B cell (primary cell): Measurements from ENCODE around the gene WIPF1. TPM values are rescaled to one million over a fixed set of nuclear protein-coding genes. Genes with fewer than 3 reads are reported as not detected.

Experiments used
- ATAC-seq: fragments of 200-7000 bp; cut with Tn5 transposase; one replicate; pipeline ENCODE4 v1.10.0; 2021; ENCODE audit warnings: low read depth, mild to moderate bottlenecking, moderate number of reproducible peaks, moderate library complexity
- CTCF ChIA-PET: fragments of 350-600 bp; sonication (Branson Sonifier 250); formaldehyde crosslinking; loops from one replicate; lab custom pipeline; 2021; ENCODE audit warnings: antibody characterized with exemption, inconsistent platforms; lab: Charles Lee
- POLR2A ChIA-PET: fragments of 350-600 bp; sonication (Branson Sonifier 250); formaldehyde crosslinking; loops from one replicate; lab custom pipeline; 2021; ENCODE audit warnings: antibody characterized with exemption; lab: Charles Lee
- DNase-seq: peaks from one replicate; pipeline ENCODE4 v3.0.0; 2013
- H2AFZ ChIP-seq: 2 replicates; pipeline ENCODE4 v1.6.1; 2012; ENCODE audit warnings: mild to moderate bottlenecking, low read depth, low read length; ENCODE audit not compliant: insufficient read depth, poor library complexity, severe bottlenecking
- H3K27ac ChIP-seq, 2 donors: 1 replicate in 1 of 2; 2 replicates in 1 of 2; pipeline ENCODE4 v1.5.1; 2012 to 2013; ENCODE audit warnings: low read length in 2 of 2, mild to moderate bottlenecking in 2 of 2, moderate library complexity in 1 of 2
- H3K27me3 ChIP-seq, 4 experiments: fragments of 200-600 bp in 1 of 4; sonication (generic) in 1 of 4; replicated peaks in 1 of 4; 1 replicate in 2 of 4; 2 replicates in 2 of 4; pipeline versions ENCODE4 v1.6.1 to v1.7.0; 2013 to 2016; ENCODE audit warnings: low read length in 3 of 4, mild to moderate bottlenecking in 2 of 4, mixed read lengths in 1 of 4, moderate library complexity in 1 of 4; ENCODE audit not compliant: insufficient read depth in 4 of 4, control insufficient read depth in 3 of 4; ENCODE audit errors: control extremely low read depth in 1 of 4
- H3K36me3 ChIP-seq, 2 experiments: replicated peaks in 1 of 2; 1 replicate in 1 of 2; 2 replicates in 1 of 2; pipeline versions ENCODE4 v1.6.1 to v1.7.1; 2013; ENCODE audit warnings: low read length in 1 of 2; ENCODE audit not compliant: insufficient read depth in 2 of 2, control insufficient read depth in 1 of 2; ENCODE audit errors: control extremely low read depth in 1 of 2, extremely low read depth in 1 of 2
- H3K4me1 ChIP-seq, 2 donors: fragments of 200-600 bp in 1 of 2; sonication (generic) in 1 of 2; 1 replicate in 1 of 2; 2 replicates in 1 of 2; pipeline versions ENCODE4 v1.5.1 to v1.6.1; 2013 to 2017; ENCODE audit warnings: low read length in 2 of 2; ENCODE audit not compliant: control insufficient read depth in 2 of 2, insufficient read depth in 2 of 2
- H3K4me2 ChIP-seq: replicated peaks from 2 replicates; pipeline ENCODE3; 2012; ENCODE audit warnings: mild to moderate bottlenecking, low read depth, low read length; ENCODE audit not compliant: poor library complexity, severe bottlenecking
- H3K4me3 ChIP-seq, 5 experiments: fragments of 200-600 bp in 1 of 5; sonication (generic) in 1 of 5; 1 replicate in 3 of 5; 2 replicates in 2 of 5; pipeline versions ENCODE4 v1.5.1 to v1.7.0; 2011 to 2016; ENCODE audit warnings: low read length in 4 of 5, mild to moderate bottlenecking in 4 of 5, low read depth in 2 of 5, control low read depth in 1 of 5, moderate library complexity in 1 of 5; ENCODE audit not compliant: insufficient read depth in 1 of 5; ENCODE audit errors: control extremely low read depth in 1 of 5, extremely low read depth in 1 of 5
- H3K79me2 ChIP-seq: fragments of 200-600 bp; sonication (generic); one replicate; pipeline ENCODE4 v1.6.0; 2016; ENCODE audit warnings: low read length; ENCODE audit not compliant: control insufficient read depth, insufficient read depth
- H3K9ac ChIP-seq: fragments of 200-600 bp; sonication (generic); 2 replicates; pipeline ENCODE4 v1.6.1; 2017; ENCODE audit warnings: mild to moderate bottlenecking, low read length, moderate library complexity
- H3K9me3 ChIP-seq, 3 donors: one replicate each; pipeline versions ENCODE4 v1.6.1 to v1.7.1; 2013; ENCODE audit warnings: low read length in 2 of 3; ENCODE audit not compliant: control insufficient read depth in 2 of 3, insufficient read depth in 1 of 3; ENCODE audit errors: control extremely low read depth in 1 of 3
- H4K20me1 ChIP-seq: 2 replicates; pipeline ENCODE4 v1.6.0; 2012; ENCODE audit warnings: mild to moderate bottlenecking, low read length; ENCODE audit not compliant: insufficient read depth, control insufficient read depth, poor library complexity, severe bottlenecking
- H3K27ac Mint-ChIP-seq: one replicate; pipeline ENCODE4 v1.8.0; 2021; ENCODE audit warnings: mixed read lengths
- H3K27me3 Mint-ChIP-seq: one replicate; pipeline ENCODE4 v1.8.0; 2021; ENCODE audit warnings: mixed read lengths
- H3K4me1 Mint-ChIP-seq: one replicate; pipeline ENCODE4 v1.8.0; 2021; ENCODE audit warnings: mixed read lengths
- H3K4me3 Mint-ChIP-seq: one replicate; pipeline ENCODE4 v1.8.0; 2021; ENCODE audit warnings: mixed read lengths
- H3K9me3 Mint-ChIP-seq: one replicate; pipeline ENCODE4 v1.8.0; 2022; ENCODE audit warnings: mixed read lengths; ENCODE audit not compliant: insufficient read depth
- EZH2 ChIP-seq: IDR thresholded peaks from 2 replicates; pipeline ENCODE4 v1.6.1; 2012; ENCODE audit warnings: borderline replicate concordance, low read depth, mild to moderate bottlenecking, moderate library complexity, low read length; ENCODE audit not compliant: insufficient read depth, poor library complexity, severe bottlenecking
- WGBS: methylation state at CpG from one replicate; pipeline ENCODE4 v1.1.5; 2013; ENCODE audit warnings: missing lambda C conversion rate; ENCODE audit not compliant: insufficient coverage; 5-methylcytosine and 5-hydroxymethylcytosine counted together
- intact Hi-C: fragments of 100-400 bp; cut with micrococcal nuclease; formaldehyde crosslinking; loops from one replicate; pipeline ENCODE4 v1.10.0; 2022
- polyA plus RNA-seq: library from polyadenylated mRNA; depleted of rRNA; stranded (reverse); fragments of >200 nt; gene quantifications from 2 replicates; pipeline ENCODE4 v1.2.3, GENCODE V29; 2012
- total RNA-seq, 2 donors: library from RNA; stranded (reverse); fragments of 120-200 nt in 1 of 2; gene quantifications; 1 replicate in 1 of 2; 2 replicates in 1 of 2; pipeline versions ENCODE4 v1.2.3 to v1.2.4, GENCODE V29; 2013 to 2022
- TF ChIP-seq, protein P1 (sequence below): fragments of 200-600 bp; IDR thresholded peaks from one replicate; pipeline ENCODE4 v1.8.0; 2022; ENCODE audit warnings: antibody characterized with exemption, mild to moderate bottlenecking

The WIPF1 gene
- total and polyA plus RNA-seq, 2 donors (not counting 1 experiment from before 2014, with no cell fraction given) = 137 to 390 TPM

DNA sequence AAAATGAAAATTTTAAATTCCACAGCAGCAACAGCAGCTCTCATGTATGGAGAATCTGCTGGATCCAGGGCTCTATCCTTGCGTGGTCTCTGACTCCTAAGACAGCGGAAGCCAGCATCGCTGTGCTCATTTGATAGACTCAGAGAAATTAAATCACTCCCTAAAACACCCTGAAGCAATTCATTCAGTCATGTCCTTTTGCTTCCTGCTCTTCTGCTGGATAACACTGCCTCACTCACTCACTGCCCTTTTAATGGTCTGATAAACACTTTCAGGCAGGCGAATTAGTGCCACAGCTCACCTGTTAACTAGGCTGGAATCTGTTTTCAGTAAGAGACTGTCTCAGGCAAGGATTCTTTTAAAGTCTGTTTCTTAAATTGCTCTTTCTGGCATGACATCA lies 10.0 kb downstream of the WIPF1 start:
- no peak overlapping the region for H3K4me2 ChIP-seq
- intact Hi-C loops = no loop called here
- ATAC-seq (no peak), DNase-seq (no peak)
- peaks cover 59 to 74% of the 10 kb centered on the region in 2 donors for H3K4me1 ChIP-seq
- 91% methylated on average over 4 of the region's 4 CpGs for WGBS
- H3K4me3 ChIP-seq = no peak overlapping the region
- H3K9me3 ChIP-seq = no peaks in the 10 kb centered on the region
- Mint-ChIP-seq H3K4me3 (no peak overlapping the region), H3K27me3 (no peaks in the 10 kb centered on the region), H3K4me1 (peaks cover 78% of the 10 kb centered on the region), H3K9me3 (no peaks in the 10 kb centered on the region), H3K27ac (peak overlapping the region; percentile 65)
- POLR2A ChIA-PET = no interaction called here
- peaks cover 100% of the 10 kb centered on the region for H3K79me2 ChIP-seq
- H3K9ac ChIP-seq = no peak overlapping the region
- no peak for TF ChIP-seq EZH2
- TF ChIP-seq, protein P1, sequence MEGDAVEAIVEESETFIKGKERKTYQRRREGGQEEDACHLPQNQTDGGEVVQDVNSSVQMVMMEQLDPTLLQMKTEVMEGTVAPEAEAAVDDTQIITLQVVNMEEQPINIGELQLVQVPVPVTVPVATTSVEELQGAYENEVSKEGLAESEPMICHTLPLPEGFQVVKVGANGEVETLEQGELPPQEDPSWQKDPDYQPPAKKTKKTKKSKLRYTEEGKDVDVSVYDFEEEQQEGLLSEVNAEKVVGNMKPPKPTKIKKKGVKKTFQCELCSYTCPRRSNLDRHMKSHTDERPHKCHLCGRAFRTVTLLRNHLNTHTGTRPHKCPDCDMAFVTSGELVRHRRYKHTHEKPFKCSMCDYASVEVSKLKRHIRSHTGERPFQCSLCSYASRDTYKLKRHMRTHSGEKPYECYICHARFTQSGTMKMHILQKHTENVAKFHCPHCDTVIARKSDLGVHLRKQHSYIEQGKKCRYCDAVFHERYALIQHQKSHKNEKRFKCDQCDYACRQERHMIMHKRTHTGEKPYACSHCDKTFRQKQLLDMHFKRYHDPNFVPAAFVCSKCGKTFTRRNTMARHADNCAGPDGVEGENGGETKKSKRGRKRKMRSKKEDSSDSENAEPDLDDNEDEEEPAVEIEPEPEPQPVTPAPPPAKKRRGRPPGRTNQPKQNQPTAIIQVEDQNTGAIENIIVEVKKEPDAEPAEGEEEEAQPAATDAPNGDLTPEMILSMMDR = no peak
- H3K36me3 ChIP-seq = peaks cover 3 to 95% of the 10 kb centered on the region in 2 experiments
- H3K27me3 ChIP-seq = no peaks in the 10 kb centered on the region
- H2AFZ ChIP-seq = no peak overlapping the region
- CTCF ChIA-PET = interaction anchor here (2.2 to 16.1 kb wide), 2 partner anchors 10 to 14 kb away, joined by 10 to 384 read pairs; partner anchors contain the start of gene WIPF1
- peak overlapping the region in 1 of 2 donors; percentile 73 for H3K27ac ChIP-seq
- H4K20me1 ChIP-seq = peaks cover 58% of the 10 kb centered on the region

DNA sequence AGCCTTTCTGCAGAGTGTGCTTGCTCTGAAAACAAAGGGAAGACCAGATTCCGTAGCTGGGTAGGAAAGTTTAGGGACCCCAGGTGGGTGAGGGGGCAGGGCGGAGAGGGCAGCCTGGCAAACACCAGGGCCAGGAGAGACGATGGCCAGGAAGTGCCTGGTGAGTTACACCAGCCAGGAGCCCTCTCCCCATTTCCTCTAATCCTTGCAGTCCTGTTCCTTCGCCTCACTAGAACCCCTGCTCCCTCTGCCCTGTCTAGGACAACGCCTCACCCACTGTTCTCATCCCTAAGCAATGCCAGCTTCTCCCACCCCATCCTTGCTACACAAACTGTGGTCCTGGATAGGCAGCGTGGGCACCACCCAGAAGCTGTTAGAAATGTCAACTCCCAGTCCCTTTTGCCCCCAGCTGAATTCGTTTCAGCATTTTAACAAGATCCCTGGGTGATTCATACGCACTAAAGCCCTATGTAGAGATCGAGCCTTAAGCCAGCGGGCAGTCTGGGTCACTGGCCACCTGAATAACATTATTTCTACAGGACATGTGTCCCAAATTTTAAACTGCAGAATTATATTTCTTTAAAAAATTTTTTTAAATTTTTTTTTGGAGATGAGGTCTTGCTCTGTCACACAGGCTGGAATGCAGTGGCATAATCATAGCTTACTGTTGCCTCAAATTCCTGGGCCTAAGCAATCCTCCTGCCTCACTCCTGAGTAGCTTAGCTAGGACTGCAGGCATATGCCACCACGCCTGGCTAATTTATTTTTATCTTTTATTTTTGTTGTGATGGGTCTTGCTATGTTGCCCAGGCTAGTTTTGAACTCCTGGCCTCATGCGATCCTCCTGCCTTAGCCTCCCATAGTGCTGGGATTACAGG lies 10.9 kb downstream of the WIPF1 start:
- ATAC-seq (no peak), DNase-seq (no peak)
- TF ChIP-seq, protein P1 = no peak
- no peak for TF ChIP-seq EZH2
- Histone ChIP-seq H4K20me1 (peaks cover 61% of the 10 kb centered on the region), H2AFZ (no peak overlapping the region), H3K4me3 (no peak overlapping the region), H3K4me1 (peaks cover 60 to 72% of the 10 kb centered on the region in 2 donors), H3K27me3 (no peaks in the 10 kb centered on the region), H3K79me2 (peaks cover 100% of the 10 kb centered on the region), H3K9ac (no peak overlapping the region), H3K4me2 (peak overlapping the region; percentile 7), H3K36me3 (peaks cover 3 to 97% of the 10 kb centered on the region in 2 experiments), H3K27ac (peak overlapping the region; percentile 9 to 73), H3K9me3 (no peaks in the 10 kb centered on the region)
- Mint-ChIP-seq H3K9me3 (no peaks in the 10 kb centered on the region), H3K4me1 (peaks cover 81% of the 10 kb centered on the region), H3K27me3 (no peaks in the 10 kb centered on the region), H3K27ac (peak overlapping the region; percentile 64), H3K4me3 (peak overlapping the region; percentile 24)
- WGBS = 98% methylated on average over 7 of the region's 12 CpGs
- ChIA-PET CTCF (interaction anchor here (1.1 to 16.1 kb wide), 3 partner anchors 9 to 111 kb away, joined by 7 to 384 read pairs (median 10); partner anchors contain the start of gene WIPF1), POLR2A (no interaction called here)
- intact Hi-C loops = no loop called here
